Measurements from ENCODE around the gene COMMD9.
"Not testable (repeated sequence)": the region's sequence is repeated elsewhere in the genome, so short reads cannot be mapped to it uniquely, and the experiment has no call there.

Gene COMMD9

GRCh38 chr11:36289226-36289852 is at the start of gene COMMD9:
Gene COMMD9, minus strand, starts transcription at chr11:36289424. Its CDS starts 12 bp downstream, at chr11:36289412.
- peak; percentile 71 for DNase-seq (ENCODE audit: low read depth)

GRCh38 chr11:36333897-36334296 is 44.7 kb upstream of the COMMD9 start:
- no peak for DNase-seq (ENCODE audit: low read depth)

- no peak for DNase-seq (ENCODE audit: low read depth)
Observed at GRCh38 chr11:36333468-36333867, 44.2 kb upstream of the COMMD9 start.

GRCh38 chr11:36330411-36330810 is 41.2 kb upstream of the COMMD9 start:
- no peak for DNase-seq (ENCODE audit: low read depth)

GRCh38 chr11:36328966-36329673 is 39.9 kb upstream of the COMMD9 start:
- DNase-seq (ENCODE audit: low read depth), result no peak

GRCh38 chr11:36326524-36327419 is 37.5 kb upstream of the COMMD9 start:
- DNase-seq (ENCODE audit: low read depth), result no peak

GRCh38 chr11:36325403-36325802 is 36.2 kb upstream of the COMMD9 start:
- DNase-seq (ENCODE audit: low read depth), result not testable (repeated sequence)

- DNase-seq (ENCODE audit: low read depth), result not testable (repeated sequence)
Observed at GRCh38 chr11:36324956-36325355, 35.7 kb upstream of the COMMD9 start.

GRCh38 chr11:36317992-36318391 is 28.8 kb upstream of the COMMD9 start:
- no peak for DNase-seq (ENCODE audit: low read depth)

GRCh38 chr11:36316049-36316448 is 26.8 kb upstream of the COMMD9 start:
- DNase-seq (ENCODE audit: low read depth), result no peak

- no peak for DNase-seq (ENCODE audit: low read depth)
Observed at GRCh38 chr11:36314434-36314767, 25.2 kb upstream of the COMMD9 start.

- DNase-seq (ENCODE audit: low read depth), result no peak
Observed at GRCh38 chr11:36313750-36314433, 24.7 kb upstream of the COMMD9 start.

- DNase-seq (ENCODE audit: low read depth), result no peak
Observed at GRCh38 chr11:36312611-36313472, 23.6 kb upstream of the COMMD9 start.

GRCh38 chr11:36311926-36312595 is 22.8 kb upstream of the COMMD9 start:
- DNase-seq (ENCODE audit: low read depth), result no peak

GRCh38 chr11:36309779-36310178 is 20.6 kb upstream of the COMMD9 start:
- no peak for DNase-seq (ENCODE audit: low read depth)

- DNase-seq (ENCODE audit: low read depth), result no peak
Observed at GRCh38 chr11:36308577-36308976, 19.4 kb upstream of the COMMD9 start.

- DNase-seq (ENCODE audit: low read depth), result no peak
Observed at GRCh38 chr11:36306888-36307287, 17.7 kb upstream of the COMMD9 start.

GRCh38 chr11:36305047-36305446 is 15.8 kb upstream of the COMMD9 start:
- DNase-seq (ENCODE audit: low read depth), result no peak

- DNase-seq (ENCODE audit: low read depth), result no peak
Observed at GRCh38 chr11:36304351-36304750, 15.1 kb upstream of the COMMD9 start.

- DNase-seq (ENCODE audit: low read depth), result no peak
Observed at GRCh38 chr11:36300650-36301049, 11.4 kb upstream of the COMMD9 start.
